GM12873 (cell line): Measurements from ENCODE around the gene CNN2.

Source experiments
- CTCF ChIP-seq: IDR thresholded peaks from 2 replicates; pipeline ENCODE4 v1.5.1; 2012; ENCODE audit warnings: low read depth, mild to moderate bottlenecking, moderate library complexity, low read length, control low read depth; ENCODE audit not compliant: insufficient read depth; ENCODE audit errors: missing control alignments

The CNN2 gene

GRCh38 chr19:1009041-1009980 is 17.1 kb upstream of the CNN2 start:
- no peak for TF ChIP-seq CTCF

- no peak for TF ChIP-seq CTCF
Observed at GRCh38 chr19:1009981-1010538, 16.3 kb upstream of the CNN2 start.

GRCh38 chr19:1010586-1011510 is 15.6 kb upstream of the CNN2 start:
- TF ChIP-seq CTCF, result no peak

- TF ChIP-seq CTCF, result no peak
Observed at GRCh38 chr19:1011831-1012333, 14.5 kb upstream of the CNN2 start.

GRCh38 chr19:1012334-1012733 is 14.1 kb upstream of the CNN2 start:
- TF ChIP-seq CTCF, result no peak

- TF ChIP-seq CTCF, result no peak
Observed at GRCh38 chr19:1013218-1013617, 13.2 kb upstream of the CNN2 start.
